ENCODE measurements around the gene LAPTM4A.

The LAPTM4A gene

DNA sequence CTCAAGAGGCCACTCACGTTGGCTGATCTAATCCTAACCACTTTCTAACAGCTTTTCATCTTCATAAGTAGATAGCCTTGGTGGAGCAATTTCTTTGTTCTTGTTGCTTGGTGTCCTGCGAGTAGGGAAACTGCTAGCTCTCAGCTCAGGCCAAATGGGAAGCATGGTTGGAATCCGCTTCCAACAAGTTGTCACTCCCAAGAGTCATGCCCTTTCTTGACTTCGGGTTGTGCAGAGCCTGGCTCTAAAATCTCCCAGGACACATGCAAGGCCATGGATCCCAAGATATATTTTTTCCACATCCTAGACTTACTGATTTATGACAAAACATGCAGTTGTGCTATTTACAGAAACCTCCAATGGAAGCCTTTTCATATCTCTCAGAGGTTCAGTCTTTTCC, 31.7 kb downstream of the LAPTM4A start:
- Mint-ChIP-seq H3K4me1 (no peaks in the 10 kb centered on the region), H3K27ac (no peak overlapping the region), H3K9me3 (peaks cover 33% of the 10 kb centered on the region), H3K36me3 (ENCODE audit: low read depth) (peaks cover 37% of the 10 kb centered on the region), H3K27me3 (ENCODE audit: low read depth) (peaks cover 1% of the 10 kb centered on the region), H3K4me3 (no peak overlapping the region)
- TF ChIP-seq, protein P1, sequence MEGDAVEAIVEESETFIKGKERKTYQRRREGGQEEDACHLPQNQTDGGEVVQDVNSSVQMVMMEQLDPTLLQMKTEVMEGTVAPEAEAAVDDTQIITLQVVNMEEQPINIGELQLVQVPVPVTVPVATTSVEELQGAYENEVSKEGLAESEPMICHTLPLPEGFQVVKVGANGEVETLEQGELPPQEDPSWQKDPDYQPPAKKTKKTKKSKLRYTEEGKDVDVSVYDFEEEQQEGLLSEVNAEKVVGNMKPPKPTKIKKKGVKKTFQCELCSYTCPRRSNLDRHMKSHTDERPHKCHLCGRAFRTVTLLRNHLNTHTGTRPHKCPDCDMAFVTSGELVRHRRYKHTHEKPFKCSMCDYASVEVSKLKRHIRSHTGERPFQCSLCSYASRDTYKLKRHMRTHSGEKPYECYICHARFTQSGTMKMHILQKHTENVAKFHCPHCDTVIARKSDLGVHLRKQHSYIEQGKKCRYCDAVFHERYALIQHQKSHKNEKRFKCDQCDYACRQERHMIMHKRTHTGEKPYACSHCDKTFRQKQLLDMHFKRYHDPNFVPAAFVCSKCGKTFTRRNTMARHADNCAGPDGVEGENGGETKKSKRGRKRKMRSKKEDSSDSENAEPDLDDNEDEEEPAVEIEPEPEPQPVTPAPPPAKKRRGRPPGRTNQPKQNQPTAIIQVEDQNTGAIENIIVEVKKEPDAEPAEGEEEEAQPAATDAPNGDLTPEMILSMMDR (IDR thresholded peaks at IDR 0.05; ENCODE audit: unreplicated experiment in 3 of 3): no peak

DNA sequence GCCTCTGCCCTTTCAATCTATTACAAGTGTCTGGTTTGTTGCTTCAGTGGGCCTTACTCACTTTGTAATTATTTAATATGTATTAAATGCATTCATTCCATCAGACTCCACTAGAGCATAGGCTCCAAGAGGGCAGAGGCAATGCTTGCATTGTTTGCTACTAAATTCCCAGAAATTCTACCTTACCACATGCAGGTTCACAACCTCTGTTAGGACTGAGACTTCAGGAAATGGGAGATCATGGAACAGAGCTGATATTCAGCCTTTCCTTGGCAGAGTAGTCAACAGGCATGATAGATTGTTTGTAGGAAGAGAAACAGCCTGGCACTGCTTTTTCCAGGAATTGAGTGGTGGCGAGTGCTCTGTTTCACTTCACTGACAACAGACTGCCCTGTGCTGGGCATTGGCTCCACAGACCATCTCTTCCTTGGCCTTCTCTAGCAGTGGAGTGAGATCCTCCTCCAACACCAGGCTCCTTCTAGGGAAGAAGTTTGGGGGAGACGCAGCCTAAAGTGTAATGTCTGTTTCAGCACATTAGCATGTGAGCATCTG, 32.8 kb downstream of the LAPTM4A start:
- H3K4me1 Mint-ChIP-seq: no peaks in the 10 kb centered on the region
- peaks cover 8% of the 10 kb centered on the region for H3K27me3 Mint-ChIP-seq (ENCODE audit: low read depth)
- TF ChIP-seq, protein P1 (IDR thresholded peaks at IDR 0.05; ENCODE audit: unreplicated experiment in 3 of 3): no peak
- peaks cover 36% of the 10 kb centered on the region for H3K9me3 Mint-ChIP-seq
- H3K27ac Mint-ChIP-seq: no peak overlapping the region
- no peak overlapping the region for H3K4me3 Mint-ChIP-seq
- H3K36me3 Mint-ChIP-seq (ENCODE audit: low read depth): peaks cover 29% of the 10 kb centered on the region

DNA sequence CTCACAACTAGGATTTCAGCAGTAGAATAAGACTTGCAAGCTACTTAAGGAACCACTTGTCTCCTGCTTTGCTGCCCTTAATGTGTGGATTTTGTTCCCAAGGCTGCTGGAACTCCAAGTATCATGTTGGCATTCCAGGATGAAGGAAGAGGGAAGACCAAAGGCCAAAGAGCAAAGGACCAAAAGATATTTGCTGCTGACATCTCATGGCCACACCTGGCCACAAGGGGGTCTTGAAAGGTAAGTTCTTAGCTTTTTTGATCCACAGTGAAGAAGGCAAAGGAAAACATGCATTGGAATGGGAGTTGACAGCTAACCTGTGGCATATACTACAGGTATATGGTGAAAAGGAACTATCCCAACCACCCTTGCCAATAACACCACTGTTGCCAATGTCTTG, 35.1 kb downstream of the LAPTM4A start:
- TF ChIP-seq, protein P1 (IDR thresholded peaks at IDR 0.05; ENCODE audit: unreplicated experiment in 3 of 3): no peak
- Mint-ChIP-seq H3K4me1 (peaks cover 12% of the 10 kb centered on the region), H3K27ac (no peak overlapping the region), H3K36me3 (ENCODE audit: low read depth) (peaks cover 12% of the 10 kb centered on the region), H3K4me3 (no peak overlapping the region), H3K27me3 (ENCODE audit: low read depth) (peaks cover 26% of the 10 kb centered on the region), H3K9me3 (peaks cover 23% of the 10 kb centered on the region)

DNA sequence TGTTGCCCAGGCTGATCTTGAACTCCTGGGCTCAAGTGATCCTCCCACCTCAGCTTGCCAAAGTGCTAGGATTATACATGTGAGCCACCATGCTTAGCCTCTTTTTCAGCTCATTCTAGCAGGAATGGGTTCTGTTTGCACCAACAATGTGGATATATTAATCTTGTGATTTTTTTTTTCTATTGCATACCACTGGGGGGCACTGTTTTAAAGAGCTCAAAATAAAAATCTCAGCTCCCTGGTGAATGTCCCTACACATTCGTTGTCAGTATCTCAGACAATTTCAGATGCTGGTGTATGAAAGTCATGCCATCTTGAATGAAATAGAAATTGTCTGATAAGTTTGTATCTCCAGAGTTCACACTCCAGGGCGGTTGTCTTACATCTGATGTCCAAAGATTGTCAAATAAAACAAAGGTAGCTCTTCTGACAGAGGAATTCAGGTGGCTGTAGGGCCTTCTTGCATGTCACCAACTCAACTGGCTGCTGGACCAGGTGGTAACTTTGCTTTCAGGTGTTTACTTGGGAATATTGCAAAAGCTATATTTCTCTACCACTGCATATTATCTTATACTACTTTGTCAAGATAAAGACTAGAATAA, 35.8 kb downstream of the LAPTM4A start:
- TF ChIP-seq, protein P1 (IDR thresholded peaks at IDR 0.05; ENCODE audit: unreplicated experiment in 3 of 3): peak; percentile 55 to 59 (median 59)
- Mint-ChIP-seq H3K27ac (no peak overlapping the region), H3K4me1 (peaks cover 12% of the 10 kb centered on the region), H3K27me3 (ENCODE audit: low read depth) (peaks cover 33% of the 10 kb centered on the region), H3K4me3 (peak overlapping the region in 2 of 3 experiments; percentile 2 to 4), H3K36me3 (ENCODE audit: low read depth) (peaks cover 8% of the 10 kb centered on the region), H3K9me3 (peaks cover 18% of the 10 kb centered on the region)

DNA sequence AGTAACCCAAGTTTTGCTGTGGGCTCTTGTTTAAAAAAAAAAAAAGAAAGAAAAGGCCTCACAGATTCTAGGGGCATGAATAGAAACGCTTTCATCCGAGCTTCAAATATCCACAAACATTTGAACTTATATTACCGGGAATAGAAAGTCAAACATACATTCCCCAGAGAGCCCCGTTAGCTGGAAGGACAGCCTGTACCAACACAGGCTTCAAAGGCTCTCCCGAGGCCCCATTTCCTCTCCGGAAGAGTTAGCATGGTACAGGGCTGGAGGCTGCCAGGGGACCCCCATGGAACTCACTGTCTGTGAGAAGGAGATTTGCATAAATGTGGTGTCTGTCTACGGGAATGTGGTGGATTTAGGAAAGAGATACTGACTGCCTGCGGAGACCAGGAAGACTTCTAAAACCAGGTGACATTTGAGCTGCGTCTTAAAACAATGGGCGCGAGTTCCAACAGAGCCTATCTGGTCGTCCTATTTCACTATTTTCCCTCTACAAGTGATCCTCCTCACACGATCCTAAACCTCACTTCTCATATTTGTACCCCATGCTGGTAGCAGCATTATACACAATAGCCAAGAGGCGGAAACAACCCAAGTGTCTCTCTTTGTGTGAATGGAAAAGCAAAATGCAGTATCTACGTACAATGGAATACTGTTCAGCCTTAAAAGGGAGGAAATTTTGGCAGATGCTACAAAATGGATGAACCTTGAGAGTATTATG, 38.1 kb downstream of the LAPTM4A start:
- no peaks in the 10 kb centered on the region for H3K36me3 Mint-ChIP-seq (ENCODE audit: low read depth)
- TF ChIP-seq, protein P1 (IDR thresholded peaks at IDR 0.05; ENCODE audit: unreplicated experiment in 3 of 3): no peak
- peaks cover 9% of the 10 kb centered on the region for H3K9me3 Mint-ChIP-seq
- peak overlapping the region; percentile 87 to 90 (median 89) for H3K4me3 Mint-ChIP-seq
- peaks cover 12% of the 10 kb centered on the region for H3K4me1 Mint-ChIP-seq
- peak overlapping the region; percentile 2 to 14 (median 12) for H3K27ac Mint-ChIP-seq
- H3K27me3 Mint-ChIP-seq (ENCODE audit: low read depth): peaks cover 40% of the 10 kb centered on the region
